ENCODE results near the gene VPS37B. TPM values are rescaled to one million over a fixed set of nuclear protein-coding genes. Genes with fewer than 3 reads are reported as not detected.
"Not testable (repeated sequence)": the region's sequence is repeated elsewhere in the genome, so short reads cannot be mapped to it uniquely, and the experiment has no call there.

Gene VPS37B
- total RNA-seq, 4 donors from 2014 or later: 49.5 to 92.8 (median 58.4) TPM

GRCh38 chr12:122893208-122894153, 2.4 kb downstream of the VPS37B start:
- peak overlapping the region in 3 of 4 donors; percentile 37 to 93 (median 92) for H3K27ac ChIP-seq
- H3K9me3 ChIP-seq: no peaks in the 10 kb centered on the region
- no peak for TF ChIP-seq CTCF (IDR thresholded peaks at IDR 0.05)
- TF ChIP-seq POLR2A (IDR thresholded peaks at IDR 0.05): no peak
- peak in 1 of 3 donors; percentile 48 for DNase-seq
- no peaks in the 10 kb centered on the region for H3K36me3 ChIP-seq
- H3K4me3 ChIP-seq: peak overlapping the region in 3 of 4 donors; percentile 78 to 89 (median 84)
- H3K27me3 ChIP-seq: no peaks in the 10 kb centered on the region
- peaks cover 0 to 67% (median 18%) of the 10 kb centered on the region in 4 donors for H3K4me1 ChIP-seq

DNA sequence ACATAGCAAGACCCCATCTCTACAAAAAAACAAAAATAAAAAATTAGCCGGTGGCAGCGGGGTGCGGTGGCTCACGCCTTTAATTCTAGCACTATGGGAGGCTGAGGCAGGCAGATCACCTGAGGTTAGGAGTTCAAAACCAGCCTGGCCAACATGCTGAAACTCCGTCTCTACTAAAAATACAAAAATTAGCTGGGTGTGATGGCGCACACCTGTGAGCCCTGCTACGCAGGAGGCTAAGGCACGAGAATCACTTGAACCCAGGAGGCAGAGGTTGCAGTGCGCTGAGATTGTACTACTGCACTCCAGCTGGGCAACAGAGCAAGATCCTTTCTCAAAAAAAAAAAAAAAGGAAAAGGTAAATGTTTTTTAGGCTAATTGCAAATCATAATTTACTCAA, 3.2 kb downstream of the VPS37B start:
- not testable (repeated sequence) for H3K9me3 ChIP-seq, H3K27me3 ChIP-seq, H3K4me3 ChIP-seq, H3K36me3 ChIP-seq
- peaks cover 0 to 67% (median 21%) of the 10 kb centered on the region in 4 donors for H3K4me1 ChIP-seq
- DNase-seq: peak in 1 of 3 donors; percentile 28
- peak overlapping the region; percentile 1 to 93 (median 66) for H3K27ac ChIP-seq

- peak overlapping the region in 2 of 4 donors; percentile 5 to 12 for H3K4me3 ChIP-seq
- H3K9me3 ChIP-seq: no peaks in the 10 kb centered on the region
- H3K27me3 ChIP-seq: no peaks in the 10 kb centered on the region
- DNase-seq: peak in 1 of 3 donors; percentile 46
- peaks cover 0 to 76% (median 28%) of the 10 kb centered on the region in 4 donors for H3K4me1 ChIP-seq
- TF ChIP-seq CTCF (IDR thresholded peaks at IDR 0.05): no peak
- no peak for TF ChIP-seq POLR2A (IDR thresholded peaks at IDR 0.05)
- H3K36me3 ChIP-seq: no peaks in the 10 kb centered on the region
- H3K27ac ChIP-seq: peak overlapping the region; percentile 1 to 64 (median 32)
Observed at GRCh38 chr12:122891661-122892525, 4.0 kb downstream of the VPS37B start.

- Histone ChIP-seq H3K27me3 (no peaks in the 10 kb centered on the region), H3K9me3 (no peaks in the 10 kb centered on the region), H3K4me1 (peaks cover 0 to 85% (median 33%) of the 10 kb centered on the region in 4 donors), H3K27ac (peak overlapping the region in 3 of 4 donors; percentile 74 to 94 (median 82)), H3K36me3 (no peaks in the 10 kb centered on the region), H3K4me3 (no peak overlapping the region)
- TF ChIP-seq POLR2A (IDR thresholded peaks at IDR 0.05) (no peak), CTCF (IDR thresholded peaks at IDR 0.05) (no peak)
- DNase-seq: peak in 1 of 3 donors; percentile 49
Observed at GRCh38 chr12:122889761-122890520, 6.0 kb downstream of the VPS37B start.

GRCh38 chr12:122888232-122888752, 7.6 kb downstream of the VPS37B start:
- H3K9me3 ChIP-seq: no peaks in the 10 kb centered on the region
- no peaks in the 10 kb centered on the region for H3K36me3 ChIP-seq
- peaks cover 0 to 86% (median 32%) of the 10 kb centered on the region in 4 donors for H3K4me1 ChIP-seq
- DNase-seq: peak; percentile 68 to 88 (median 83)
- no peaks in the 10 kb centered on the region for H3K27me3 ChIP-seq
- H3K4me3 ChIP-seq: peak overlapping the region; percentile 4 to 38 (median 24)
- peak overlapping the region; percentile 74 to 94 (median 85) for H3K27ac ChIP-seq
- TF ChIP-seq CTCF (IDR thresholded peaks at IDR 0.05) (no peak), POLR2A (IDR thresholded peaks at IDR 0.05) (peak; percentile 42 to 54)
